Fibroblast of upper back skin (primary cell): ENCODE data around the gene CHAT.

Experiments
- DNase-seq: peaks from one replicate; pipeline ENCODE4 v3.0.0-alpha.2; 2013

CHAT gene

GRCh38 chr10:49612513-49613164 is 1.2 kb upstream of the CHAT start:
- no peak for DNase-seq

GRCh38 chr10:49613165-49613881 is 514 bp upstream of the CHAT start:
- no peak for DNase-seq

DNA sequence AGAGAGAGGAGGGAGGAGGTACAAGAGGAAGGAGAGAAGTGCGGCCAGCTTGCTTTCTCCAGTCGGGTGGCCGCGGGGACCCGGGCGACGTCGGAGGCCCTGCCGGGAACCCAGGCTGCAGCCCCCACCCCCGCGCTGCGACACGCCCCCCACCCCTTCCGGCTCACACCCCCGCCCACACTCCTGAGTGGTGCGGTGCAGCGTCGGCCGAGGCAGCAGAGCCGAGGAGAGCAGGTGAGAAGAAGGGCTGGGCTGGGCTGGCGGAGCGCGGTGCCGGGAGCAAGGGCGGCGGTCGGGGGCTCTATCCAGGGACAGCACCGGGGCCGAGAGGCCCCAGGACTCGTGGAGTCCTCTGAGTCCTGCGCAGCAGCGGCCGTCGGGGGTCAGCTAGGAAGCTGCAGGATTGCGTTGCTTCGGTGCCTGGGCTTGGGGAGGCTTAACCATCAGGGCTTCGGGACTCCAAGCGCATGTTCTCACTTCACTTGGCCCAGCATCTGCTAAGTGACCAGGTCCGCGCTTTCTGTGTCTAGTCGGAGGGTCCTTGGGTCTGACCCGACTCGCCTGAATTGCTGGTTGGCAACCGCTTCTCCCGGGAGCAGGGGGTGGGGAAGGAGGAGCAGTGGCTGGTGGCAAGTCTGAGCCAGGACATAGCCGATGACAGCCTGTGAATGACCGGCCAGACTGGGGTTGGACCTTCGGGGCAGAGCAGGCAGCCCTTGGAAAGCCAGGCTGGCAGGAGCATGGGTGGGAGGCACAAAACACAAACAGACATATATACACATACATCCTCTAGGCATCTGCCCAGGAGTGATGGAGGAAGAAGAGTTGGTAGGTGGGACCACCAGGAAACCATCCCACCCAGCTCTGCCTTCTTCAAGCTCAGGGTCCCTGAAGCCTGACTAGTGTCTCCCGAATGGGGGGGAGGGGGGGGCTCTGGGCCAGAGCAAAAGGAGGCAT is 683 bp downstream of the CHAT start:
- no peak for DNase-seq

DNA sequence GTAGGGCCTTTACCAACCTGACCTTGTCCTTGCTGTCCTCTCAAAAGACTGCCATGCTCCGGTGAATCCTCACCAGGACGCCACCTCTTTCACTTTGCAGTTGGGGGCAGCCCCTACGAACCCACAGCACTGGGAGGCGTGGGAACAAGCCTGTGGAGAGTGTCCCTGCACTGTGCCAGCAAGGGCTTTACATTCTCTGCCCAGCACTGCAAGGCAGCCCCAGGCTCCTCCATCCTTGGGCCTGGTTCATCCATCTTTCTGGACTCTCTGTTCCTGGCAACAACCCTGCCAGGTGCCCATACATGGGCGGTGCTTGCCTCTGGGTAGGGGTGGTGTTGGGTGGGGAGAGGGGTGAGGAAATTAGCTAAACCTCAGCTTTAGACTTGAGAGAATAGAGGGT is 1.4 kb downstream of the CHAT start:
- no peak for DNase-seq

DNA sequence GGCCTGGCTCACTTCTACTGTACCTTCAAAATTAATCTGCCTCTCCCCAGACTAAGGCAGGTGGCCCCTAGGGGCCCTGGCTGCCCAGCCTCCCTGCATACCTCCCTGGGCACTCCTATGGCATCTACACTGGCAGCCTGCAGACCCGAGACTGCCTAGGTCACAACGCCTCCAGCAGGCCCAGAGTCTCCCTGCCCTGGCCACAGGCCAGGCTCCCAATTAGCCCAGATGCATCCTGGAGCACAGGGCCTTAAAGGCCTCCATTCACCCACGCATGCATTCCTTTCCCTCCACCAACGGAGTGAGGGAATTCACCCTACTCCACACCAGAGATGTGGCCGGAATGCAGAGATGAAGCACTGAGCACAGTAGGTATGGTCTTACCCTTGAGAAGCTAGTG is 1.9 kb downstream of the CHAT start:
- DNase-seq = no peak

DNA sequence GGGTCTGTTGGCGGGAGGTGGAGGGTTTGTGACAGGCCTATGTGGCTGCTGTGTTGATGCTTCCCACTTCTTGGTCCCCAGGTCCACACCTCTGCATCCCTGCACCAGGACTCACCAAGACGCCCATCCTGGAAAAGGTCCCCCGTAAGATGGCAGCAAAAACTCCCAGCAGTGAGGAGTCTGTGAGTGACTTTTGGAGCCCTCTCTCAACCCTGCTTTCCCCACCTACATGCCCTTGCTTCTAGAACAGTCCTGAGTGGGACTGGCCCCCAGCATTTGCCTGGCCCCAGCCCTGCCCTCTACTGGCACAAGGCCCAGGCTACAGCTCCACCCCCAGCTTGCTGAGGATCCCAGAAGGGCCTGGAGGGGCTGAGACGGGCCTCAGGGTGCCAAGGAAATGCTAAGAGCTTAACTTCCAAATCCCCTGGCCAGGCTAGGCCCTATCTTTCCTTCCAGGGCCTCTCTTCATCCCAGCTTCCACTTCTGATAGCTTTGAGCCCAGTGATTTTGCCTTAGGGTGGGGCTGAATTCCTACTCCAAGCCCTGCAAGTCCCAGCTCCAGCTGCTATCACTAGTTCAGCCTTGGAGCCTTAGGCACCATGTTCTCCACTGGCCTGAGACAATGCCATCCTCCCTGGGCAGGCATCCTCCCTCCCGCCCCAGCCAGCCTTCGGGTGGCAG is 2.7 kb downstream of the CHAT start:
- no peak for DNase-seq

- DNase-seq = no peak
These were observed 3.5 kb downstream of the CHAT start for GRCh38 chr10:49617121-49618020.

DNA sequence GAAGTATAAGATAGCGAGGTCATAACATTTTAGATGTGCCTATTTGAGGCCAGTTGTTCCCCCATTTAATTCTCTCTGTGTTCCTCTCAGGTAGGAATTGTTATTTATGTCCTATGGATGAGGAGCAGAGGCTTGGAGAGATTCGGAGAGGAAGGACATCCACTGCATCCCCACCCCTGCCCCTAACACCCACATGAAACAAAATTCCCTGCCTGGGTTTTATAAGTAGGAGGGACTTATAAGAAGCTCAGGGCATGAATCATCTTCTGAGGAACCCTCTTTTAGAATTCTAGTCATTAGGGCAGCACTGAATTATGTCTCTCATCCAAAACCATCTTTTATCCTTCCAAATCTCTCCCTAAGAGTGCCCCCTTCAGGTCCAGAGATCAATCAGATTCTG is 5.0 kb downstream of the CHAT start:
- DNase-seq = no peak

GRCh38 chr10:49619613-49620012 is 5.8 kb downstream of the CHAT start:
- no peak for DNase-seq

GRCh38 chr10:49620286-49620810 is 6.5 kb downstream of the CHAT start:
- no peak for DNase-seq

DNA sequence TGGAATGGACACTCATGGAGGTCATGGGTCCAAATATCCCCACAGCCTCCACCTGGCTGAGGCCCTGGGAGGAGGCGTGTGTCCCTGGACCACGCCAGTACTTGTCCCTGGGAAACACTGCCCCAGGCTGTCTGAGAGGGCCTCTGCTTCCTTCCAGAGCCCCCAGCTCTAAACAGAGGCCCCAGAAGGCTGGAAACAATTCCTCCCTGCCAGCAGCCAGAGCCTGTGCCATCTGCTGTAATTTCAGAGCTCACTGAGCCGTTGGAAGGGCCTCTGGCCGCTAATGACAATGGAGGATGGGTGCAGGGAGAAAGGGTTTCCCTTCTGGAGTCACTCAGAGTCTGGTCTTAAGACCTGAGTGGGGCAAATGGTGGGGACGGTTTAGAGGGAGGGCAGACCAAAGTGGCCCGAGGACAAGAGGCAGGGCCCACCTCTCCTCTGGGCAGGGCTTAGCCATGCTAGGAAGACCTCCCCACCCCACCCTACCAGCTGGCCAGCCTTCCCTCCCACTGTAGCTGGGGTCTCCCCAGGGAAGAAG is 7.1 kb downstream of the CHAT start:
- DNase-seq = no peak

GRCh38 chr10:49621561-49621960 is 7.7 kb downstream of the CHAT start:
- no peak for DNase-seq

DNA sequence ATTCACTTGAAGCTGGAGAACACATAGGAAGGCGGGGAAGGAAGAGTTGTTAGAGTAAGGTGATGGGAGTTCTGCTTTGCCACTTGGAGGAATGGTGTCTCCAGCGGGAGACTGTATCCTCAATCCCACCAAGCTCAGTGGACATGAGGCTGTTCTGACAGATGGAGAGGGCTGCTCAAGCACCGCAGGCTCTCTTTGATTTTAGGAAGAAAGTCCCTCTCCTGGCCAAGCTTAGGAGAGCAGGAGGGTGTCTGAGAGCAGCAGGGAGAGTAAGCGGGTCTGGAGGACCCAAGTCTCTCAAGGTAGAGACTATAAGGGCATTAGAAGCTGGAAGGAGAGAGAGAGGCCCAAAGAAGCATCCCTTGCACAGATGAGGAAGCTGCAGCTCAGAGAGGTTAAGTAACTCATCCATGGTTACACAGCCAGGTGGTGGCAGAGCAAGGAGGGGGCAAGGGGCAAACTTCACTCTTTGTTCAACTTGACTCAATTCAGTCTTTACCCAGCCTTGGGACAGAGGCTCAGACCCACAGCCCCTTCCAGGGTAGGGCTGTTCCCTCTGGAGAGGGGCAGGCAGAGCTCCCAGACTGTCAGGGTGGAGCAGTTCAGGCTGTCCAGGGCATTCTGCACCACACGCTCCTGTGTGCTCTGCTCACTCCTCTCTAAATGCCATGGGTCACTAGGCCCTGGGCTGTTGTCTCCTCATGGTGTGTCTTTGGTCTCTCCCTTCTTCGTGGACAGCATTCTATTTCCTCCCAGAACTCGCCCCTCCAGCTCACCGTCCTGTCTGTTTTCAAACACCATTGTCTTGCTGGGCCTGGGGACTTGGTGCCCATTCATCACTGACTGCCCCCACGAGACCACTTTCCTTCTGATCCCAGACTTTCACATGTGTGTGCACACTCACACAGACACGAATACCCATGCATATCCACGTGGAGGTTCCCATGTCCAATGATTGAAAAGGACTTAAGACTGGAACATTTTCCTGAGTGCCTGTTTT is 8.9 kb downstream of the CHAT start:
- DNase-seq = no peak

DNA sequence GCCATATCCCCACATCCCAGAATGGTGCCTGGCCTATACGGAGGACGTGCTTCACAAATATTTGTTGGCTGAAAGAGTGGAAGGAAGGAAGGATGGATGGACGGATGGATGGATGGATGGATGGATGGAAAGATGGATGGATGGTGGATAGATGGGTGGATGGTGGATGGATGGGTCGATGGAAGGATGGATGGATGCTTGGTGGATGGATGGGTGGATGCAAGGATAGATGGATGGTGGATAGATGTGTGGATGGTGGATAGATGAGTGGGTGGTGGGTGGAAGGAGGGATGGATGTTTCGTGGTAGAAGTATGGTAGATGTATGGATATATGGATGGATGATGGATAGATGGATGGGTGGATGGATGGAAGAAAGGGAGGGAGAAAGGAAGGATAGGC is 10.8 kb downstream of the CHAT start:
- no peak for DNase-seq

- DNase-seq = no peak
These were observed 11.6 kb downstream of the CHAT start for GRCh38 chr10:49625411-49625810.

DNA sequence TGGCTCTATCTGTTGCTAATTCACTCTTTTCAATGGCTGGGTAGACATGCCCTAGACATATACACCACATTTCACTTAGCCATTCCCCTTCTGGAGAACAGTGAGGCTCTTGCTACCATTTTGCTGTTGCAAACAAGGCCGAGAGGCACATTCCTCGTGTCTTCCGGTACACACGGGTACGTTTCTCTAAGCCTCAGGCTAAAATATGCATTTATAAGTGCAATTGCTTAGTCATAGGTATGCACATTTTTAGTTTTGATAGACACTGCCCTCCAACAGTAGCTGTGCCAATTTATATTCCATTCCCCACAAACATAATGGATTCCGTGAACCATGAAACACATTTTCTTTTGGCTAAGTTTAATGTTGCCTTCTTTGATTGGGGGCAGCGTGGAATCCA is 13.2 kb downstream of the CHAT start:
- DNase-seq = no peak

DNA sequence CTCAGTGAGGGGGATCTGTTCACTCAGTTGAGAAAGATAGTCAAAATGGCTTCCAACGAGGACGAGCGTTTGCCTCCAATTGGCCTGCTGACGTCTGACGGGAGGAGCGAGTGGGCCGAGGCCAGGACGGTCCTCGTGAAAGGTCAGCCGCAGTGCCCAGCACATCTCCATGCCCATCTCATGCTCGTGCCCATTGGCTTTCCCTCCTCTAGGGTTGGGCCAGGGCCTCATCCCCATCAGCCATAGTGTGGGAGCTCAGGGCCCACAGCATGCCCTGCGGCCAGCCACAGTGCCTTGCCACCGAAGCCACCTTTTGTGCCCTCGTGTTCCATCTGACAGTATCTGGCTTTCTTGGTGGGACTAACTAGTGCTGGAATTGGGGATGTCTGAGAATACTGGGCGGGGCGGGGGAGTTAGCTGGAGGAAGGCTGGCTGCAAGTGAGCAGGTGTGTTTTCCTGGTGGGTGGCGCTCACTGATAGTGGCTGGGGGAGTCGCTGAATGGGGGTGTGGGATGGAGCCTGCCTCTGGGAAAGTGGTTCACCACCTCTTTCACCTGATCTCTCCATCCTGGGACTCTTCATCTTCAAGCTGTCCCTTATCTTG is 13.9 kb downstream of the CHAT start:
- DNase-seq = no peak

DNA sequence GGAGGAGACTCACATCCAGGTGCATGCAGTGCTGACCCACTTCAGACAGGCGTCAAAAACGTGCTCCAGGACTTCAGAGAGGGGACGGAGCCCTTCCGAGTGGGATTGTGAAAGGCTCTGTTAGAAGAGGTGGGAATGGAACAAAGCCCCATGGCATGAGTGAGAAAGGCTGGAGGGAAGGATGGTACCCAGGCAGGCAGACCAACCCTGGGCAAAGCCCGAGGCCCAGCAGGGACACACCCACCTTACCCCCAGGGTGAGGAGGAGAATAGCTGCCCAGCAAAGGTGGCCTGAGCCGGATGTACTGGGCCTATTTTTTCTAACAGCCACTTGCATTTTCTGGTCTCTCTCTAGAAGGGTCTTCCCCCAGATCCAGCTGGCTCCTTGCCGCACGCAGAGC is 14.8 kb downstream of the CHAT start:
- DNase-seq = no peak

GRCh38 chr10:49629431-49629881 is 15.6 kb downstream of the CHAT start:
- no peak for DNase-seq

DNA sequence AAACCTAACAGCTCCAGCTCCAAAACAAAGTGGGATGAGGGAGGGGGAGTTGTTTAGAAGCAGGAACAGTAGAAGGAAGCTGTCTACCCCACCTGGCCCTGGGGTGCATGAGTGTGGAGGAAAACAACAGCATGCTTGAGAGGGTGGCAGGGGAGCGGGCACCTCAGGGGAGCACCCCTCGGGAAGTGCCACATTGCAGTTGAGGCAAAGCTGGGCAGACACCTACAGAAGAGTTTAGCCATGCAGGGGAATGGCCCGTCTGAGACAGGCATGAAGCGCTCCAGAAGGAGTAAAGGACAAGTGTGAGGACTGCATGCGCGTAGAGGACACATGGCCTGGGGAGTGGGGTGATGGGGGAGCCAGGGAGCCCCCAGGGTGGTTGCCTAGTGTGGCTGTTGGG is 18.1 kb downstream of the CHAT start:
- DNase-seq = no peak
